ENCODE data around the gene CCDC197. TPM values are rescaled to one million over a fixed set of nuclear protein-coding genes. Genes with fewer than 3 reads are reported as not detected.

Gene CCDC197
- total RNA-seq, 2 experiments from 2014 or later = 0.14 TPM; not detected in 1

- no peaks in the 10 kb centered on the region for H3K36me3 Mint-ChIP-seq
- CTCF ChIA-PET = interaction anchor here (0.7 to 9.8 kb wide), 7 partner anchors 8 to 109 kb away, joined by 3 to 87 read pairs (median 7); no protein-coding TSS in a partner anchor
- peak overlapping the region; percentile 54 for H3K4me3 Mint-ChIP-seq
- DNase-seq (no peak), ATAC-seq (no peak)
- H3K4me1 Mint-ChIP-seq = peaks cover 41% of the 10 kb centered on the region
- no peaks in the 10 kb centered on the region for H3K27me3 Mint-ChIP-seq
- peak overlapping the region; percentile 68 for H3K27ac Mint-ChIP-seq
- H3K9me3 Mint-ChIP-seq (ENCODE audit: low read depth) = no peaks in the 10 kb centered on the region
Observed at GRCh38 chr14:94027566-94028449, 30.7 kb downstream of the CCDC197 start.

GRCh38 chr14:94028450-94028826, 31.3 kb downstream of the CCDC197 start:
- Mint-ChIP-seq H3K27me3 (no peaks in the 10 kb centered on the region), H3K27ac (peak overlapping the region; percentile 68), H3K4me3 (peak overlapping the region; percentile 36), H3K36me3 (no peaks in the 10 kb centered on the region), H3K4me1 (peaks cover 35% of the 10 kb centered on the region), H3K9me3 (ENCODE audit: low read depth) (no peaks in the 10 kb centered on the region)
- CTCF ChIA-PET = interaction anchor here (0.7 to 9.8 kb wide), 10 partner anchors 8 to 108 kb away, joined by 3 to 87 read pairs (median 4); partner anchors contain the start of gene IFI27L1
- peak; percentile 12 for ATAC-seq
- DNase-seq = peak; percentile 68

- CTCF ChIA-PET = interaction anchor here (0.8 to 9.8 kb wide), 4 partner anchors 25 to 107 kb away, joined by 3 to 87 read pairs (median 8); no protein-coding TSS in a partner anchor
- ATAC-seq (no peak), DNase-seq (no peak)
- Mint-ChIP-seq H3K27ac (peak overlapping the region; percentile 68), H3K9me3 (ENCODE audit: low read depth) (no peaks in the 10 kb centered on the region), H3K36me3 (no peaks in the 10 kb centered on the region), H3K4me1 (peaks cover 31% of the 10 kb centered on the region), H3K27me3 (no peaks in the 10 kb centered on the region), H3K4me3 (no peak overlapping the region)
Observed at GRCh38 chr14:94029265-94029664, 32.2 kb downstream of the CCDC197 start.

GRCh38 chr14:94029671-94030203, 32.6 kb downstream of the CCDC197 start:
- no peak for DNase-seq
- Mint-ChIP-seq H3K27ac (no peak overlapping the region), H3K9me3 (ENCODE audit: low read depth) (no peaks in the 10 kb centered on the region), H3K27me3 (no peaks in the 10 kb centered on the region), H3K36me3 (no peaks in the 10 kb centered on the region), H3K4me1 (peaks cover 31% of the 10 kb centered on the region), H3K4me3 (no peak overlapping the region)
- CTCF ChIA-PET = interaction anchor here (1.2 to 9.8 kb wide), 2 partner anchors 90 to 91 kb away, joined by 4 to 87 read pairs; no protein-coding TSS in a partner anchor
- ATAC-seq = no peak

- H3K27me3 Mint-ChIP-seq = no peaks in the 10 kb centered on the region
- H3K27ac Mint-ChIP-seq = no peak overlapping the region
- CTCF ChIA-PET = interaction anchor here (1.2 kb wide), 1 partner anchor 91 kb away, joined by 4 read pairs; no protein-coding TSS in a partner anchor
- H3K4me3 Mint-ChIP-seq = no peak overlapping the region
- H3K36me3 Mint-ChIP-seq = no peaks in the 10 kb centered on the region
- no peaks in the 10 kb centered on the region for H3K9me3 Mint-ChIP-seq (ENCODE audit: low read depth)
- DNase-seq (no peak), ATAC-seq (no peak)
- peaks cover 31% of the 10 kb centered on the region for H3K4me1 Mint-ChIP-seq
Observed at GRCh38 chr14:94030571-94030970, 33.5 kb downstream of the CCDC197 start.

- DNase-seq (no peak), ATAC-seq (no peak)
- CTCF ChIA-PET = interaction anchor here (7.2 kb wide), 1 partner anchor 99 kb away, joined by 90 read pairs; the partner anchor contains the start of gene IFI27L2
- H3K4me1 Mint-ChIP-seq = peaks cover 24% of the 10 kb centered on the region
- H3K9me3 Mint-ChIP-seq (ENCODE audit: low read depth) = no peaks in the 10 kb centered on the region
- no peaks in the 10 kb centered on the region for H3K27me3 Mint-ChIP-seq
- no peak overlapping the region for H3K4me3 Mint-ChIP-seq
- H3K27ac Mint-ChIP-seq = no peak overlapping the region
- H3K36me3 Mint-ChIP-seq = no peaks in the 10 kb centered on the region
Observed at GRCh38 chr14:94031161-94031882, 34.2 kb downstream of the CCDC197 start.

- Mint-ChIP-seq H3K36me3 (no peaks in the 10 kb centered on the region), H3K4me1 (peaks cover 28% of the 10 kb centered on the region), H3K4me3 (no peak overlapping the region), H3K27ac (no peak overlapping the region), H3K9me3 (ENCODE audit: low read depth) (no peaks in the 10 kb centered on the region), H3K27me3 (no peaks in the 10 kb centered on the region)
- ATAC-seq (no peak), DNase-seq (no peak)
- CTCF ChIA-PET = interaction anchor here (7.2 to 8.3 kb wide), 2 partner anchors 99 to 105 kb away, joined by 90 to 150 read pairs; partner anchors contain the start of gene IFI27L2
Observed at GRCh38 chr14:94031883-94032279, 34.8 kb downstream of the CCDC197 start.

GRCh38 chr14:94034886-94035285, 37.8 kb downstream of the CCDC197 start:
- no peaks in the 10 kb centered on the region for H3K36me3 Mint-ChIP-seq
- peaks cover 5% of the 10 kb centered on the region for H3K4me1 Mint-ChIP-seq
- ATAC-seq = no peak
- CTCF ChIA-PET = interaction anchor here (0.9 to 8.3 kb wide), 15 partner anchors 9 to 147 kb away, joined by 3 to 150 read pairs (median 15); partner anchors contain the start of genes IFI27L2 and OTUB2
- no peaks in the 10 kb centered on the region for H3K9me3 Mint-ChIP-seq (ENCODE audit: low read depth)
- H3K4me3 Mint-ChIP-seq = no peak overlapping the region
- no peak overlapping the region for H3K27ac Mint-ChIP-seq
- no peak for DNase-seq
- no peaks in the 10 kb centered on the region for H3K27me3 Mint-ChIP-seq

GRCh38 chr14:94036313-94037167, 39.4 kb downstream of the CCDC197 start:
- CTCF ChIA-PET = interaction anchor here (0.6 to 8.3 kb wide), 38 partner anchors 9 to 512 kb away, joined by 3 to 150 read pairs (median 7); partner anchors contain the start of genes CCDC197, DDX24, IFI27L1 and IFI27L2
- Mint-ChIP-seq H3K36me3 (no peaks in the 10 kb centered on the region), H3K9me3 (ENCODE audit: low read depth) (no peaks in the 10 kb centered on the region), H3K4me1 (peaks cover 5% of the 10 kb centered on the region), H3K27me3 (no peaks in the 10 kb centered on the region), H3K4me3 (no peak overlapping the region), H3K27ac (no peak overlapping the region)
- DNase-seq = peak; percentile 86
- ATAC-seq = peak; percentile 97

- Mint-ChIP-seq H3K36me3 (no peaks in the 10 kb centered on the region), H3K27ac (no peak overlapping the region), H3K4me3 (no peak overlapping the region), H3K4me1 (peaks cover 5% of the 10 kb centered on the region), H3K27me3 (no peaks in the 10 kb centered on the region), H3K9me3 (ENCODE audit: low read depth) (no peaks in the 10 kb centered on the region)
- ATAC-seq (no peak), DNase-seq (no peak)
- CTCF ChIA-PET = interaction anchor here (1.2 to 8.3 kb wide), 9 partner anchors 12 to 142 kb away, joined by 3 to 150 read pairs (median 28); partner anchors contain the start of genes DDX24, IFI27L1 and IFI27L2
Observed at GRCh38 chr14:94037954-94038353, 40.9 kb downstream of the CCDC197 start.

- no peaks in the 10 kb centered on the region for H3K36me3 Mint-ChIP-seq
- no peak overlapping the region for H3K4me3 Mint-ChIP-seq
- no peaks in the 10 kb centered on the region for H3K9me3 Mint-ChIP-seq (ENCODE audit: low read depth)
- peaks cover 5% of the 10 kb centered on the region for H3K4me1 Mint-ChIP-seq
- H3K27me3 Mint-ChIP-seq = no peaks in the 10 kb centered on the region
- no peak overlapping the region for H3K27ac Mint-ChIP-seq
- no peak for DNase-seq
- no peak for ATAC-seq
- CTCF ChIA-PET = interaction anchor here (1.2 to 8.3 kb wide), 7 partner anchors 11 to 141 kb away, joined by 3 to 150 read pairs (median 45); partner anchors contain the start of gene IFI27L2
Observed at GRCh38 chr14:94038510-94038909, 41.4 kb downstream of the CCDC197 start.

All from activated CD8-positive, alpha-beta memory T cell treated with anti-CD3 and anti-CD28 coated beads, Interleukin-2, amount 10 ng/mL, durations not matched to agents 7 days and 5 days (primary cell).